GM12878 (cell line): ENCODE results near the gene PPP1R2C. TPM values are rescaled to one million over a fixed set of nuclear protein-coding genes. Genes with fewer than 3 reads are reported as not detected.

Source experiments
- ATAC-seq: fragments of 200-7000 bp; cut with Tn5 transposase; 3 replicates; pipeline ENCODE4 v1.9.1; 2020; ENCODE audit warnings: mild to moderate bottlenecking, moderate library complexity
- BruUV-seq: library from RNA; stranded (reverse); fragments of 400-500 nt; replicated peaks from 2 replicates; lab custom pipeline; 2021; lab: Mats Ljungman, UMichigan
- CTCF ChIA-PET: fragments of 300-600 bp; sonication (Branson Sonifier 250); formaldehyde crosslinking; extraction: SDS; loops from one replicate; lab custom pipeline; 2021; ENCODE audit warnings: inconsistent platforms; lab: Yijun Ruan, JAX
- POLR2A ChIA-PET: fragments of 350-600 bp; formaldehyde crosslinking; extraction: SDS; loops from one replicate; lab custom pipeline; 2021; ENCODE audit warnings: inconsistent platforms; lab: Charles Lee
- RAD21 ChIA-PET: fragments of 300-600 bp; sonication (Branson Sonifier 250); formaldehyde crosslinking; loops from one replicate; lab custom pipeline; 2023; ENCODE audit warnings: antibody characterized with exemption; ENCODE audit not compliant: unreplicated experiment; lab: Charles Lee
- SMC1A ChIA-PET: fragments of 300-600 bp; sonication (Branson Sonifier 250); formaldehyde crosslinking; loops from one replicate; lab custom pipeline; 2023; ENCODE audit not compliant: unreplicated experiment, uncharacterized antibody; lab: Charles Lee
- DNase-seq: peaks from one replicate; pipeline ENCODE4 v3.0.0-alpha.2; 2011; ENCODE audit warnings: low read depth, low spot score
- FAIRE-seq: peaks from 3 replicates; lab custom pipeline; 2011; peaks lifted over from hg19 to GRCh38; lab: Jason Lieb, UNC
- H2AFZ ChIP-seq: 2 replicates; pipeline ENCODE4 v1.6.0; 2011; ENCODE audit warnings: low read depth, low read length, control low read depth; ENCODE audit not compliant: control insufficient read depth
- H3K27ac ChIP-seq: 2 replicates; pipeline ENCODE4 v1.5.1; 2011; ENCODE audit warnings: control low read depth; ENCODE audit not compliant: control insufficient read depth, insufficient read depth
- H3K27me3 ChIP-seq, 2 experiments: replicated peaks in 1 of 2; 2 replicates each; pipeline versions ENCODE4 v1.6.0 to v1.6.1; 2011; ENCODE audit warnings: low read length in 1 of 2; ENCODE audit not compliant: control insufficient read depth in 2 of 2, insufficient read depth in 2 of 2
- H3K36me3 ChIP-seq, 2 experiments: 2 replicates each; pipeline ENCODE4 v1.5.1; 2011; ENCODE audit warnings: low read length in 1 of 2; ENCODE audit not compliant: control insufficient read depth in 2 of 2, insufficient read depth in 2 of 2
- H3K4me1 ChIP-seq: 2 replicates; pipeline ENCODE4 v1.6.1; 2011; ENCODE audit warnings: mild to moderate bottlenecking, low read length, moderate library complexity, mixed read lengths; ENCODE audit not compliant: control insufficient read depth, insufficient read depth
- H3K4me2 ChIP-seq: 2 replicates; pipeline ENCODE4 v1.6.0; 2011; ENCODE audit warnings: control low read depth; ENCODE audit not compliant: control insufficient read depth, insufficient read depth
- H3K4me3 ChIP-seq: fragments of 200-600 bp; sonication (generic); 2 replicates; pipeline ENCODE4 v1.5.1; 2016
- H3K79me2 ChIP-seq: 2 replicates; pipeline ENCODE4 v1.6.0; 2011; ENCODE audit warnings: low read length; ENCODE audit not compliant: control insufficient read depth, insufficient read depth
- H3K9ac ChIP-seq: 2 replicates; pipeline ENCODE4 v1.8.0; 2011; ENCODE audit warnings: low read length, control low read depth, mixed read lengths; ENCODE audit not compliant: control insufficient read depth, insufficient read depth
- H3K9me3 ChIP-seq: replicated peaks from 3 replicates; pipeline ENCODE4 v1.5.1; 2011; ENCODE audit warnings: mild to moderate bottlenecking, low read length; ENCODE audit not compliant: control insufficient read depth, insufficient read depth
- H4K20me1 ChIP-seq: 2 replicates; pipeline ENCODE4 v1.6.0; 2011; ENCODE audit not compliant: control insufficient read depth, insufficient read depth
- ESRRA ChIP-seq: IDR thresholded peaks from 2 replicates; pipeline ENCODE4 v1.6.1; 2012; ENCODE audit warnings: mild to moderate bottlenecking, low read length, improper control_type of control experiment
- KAT2A ChIP-seq: conservative IDR thresholded peaks from 2 replicates; pipeline ENCODE4 v1.6.1; 2011; ENCODE audit warnings: low read depth, low read length; ENCODE audit not compliant: control insufficient read depth
- MEF2A ChIP-seq: IDR thresholded peaks from 2 replicates; pipeline ENCODE4 v1.6.1; 2011; ENCODE audit warnings: low read depth, mild to moderate bottlenecking, low read length, moderate library complexity; ENCODE audit not compliant: insufficient read depth
- MTA2 ChIP-seq: fragments of 450-650 bp; IDR thresholded peaks from 2 replicates; pipeline ENCODE4 v1.6.1; 2016; ENCODE audit warnings: low read depth, mild to moderate bottlenecking, moderate library complexity
- SIX5 ChIP-seq: IDR thresholded peaks from 2 replicates; pipeline ENCODE4 v1.6.1; 2011; ENCODE audit warnings: mild to moderate bottlenecking, low read depth, low read length, moderate library complexity; ENCODE audit not compliant: severe bottlenecking
- SP1 ChIP-seq: IDR thresholded peaks from one replicate; pipeline ENCODE4 v1.6.1; 2011; ENCODE audit warnings: low read depth, low read length
- SPI1 ChIP-seq: IDR thresholded peaks from 2 replicates; pipeline ENCODE4 v1.6.1; 2011; ENCODE audit warnings: low read depth, mild to moderate bottlenecking, low read length, moderate library complexity, borderline replicate concordance; ENCODE audit not compliant: insufficient read depth
- YBX1 ChIP-seq: fragments of 450-650 bp; IDR thresholded peaks from 2 replicates; pipeline ENCODE4 v1.6.1; 2016; ENCODE audit warnings: antibody characterized with exemption
- ZBED1 ChIP-seq: IDR thresholded peaks from 2 replicates; pipeline ENCODE4 v1.6.1; 2016; ENCODE audit warnings: borderline replicate concordance
- ZSCAN29 ChIP-seq: fragments of 450-650 bp; IDR thresholded peaks from 2 replicates; pipeline ENCODE4 v1.6.1; 2017; ENCODE audit warnings: mild to moderate bottlenecking, moderate library complexity
- ZZZ3 ChIP-seq: IDR thresholded peaks from 2 replicates; pipeline ENCODE4 v1.6.1; 2011; ENCODE audit warnings: low read depth; ENCODE audit not compliant: control insufficient read depth, insufficient read length
- WGBS: methylation state at CpG from one replicate; pipeline ENCODE4 v1.1.6; 2016; ENCODE audit warnings: low lambda C conversion rate; ENCODE audit not compliant: insufficient replicate concordance, insufficient coverage; ENCODE audit errors: missing lambda C conversion rate; 5-methylcytosine and 5-hydroxymethylcytosine counted together
- in situ Hi-C: fragments of 300-500 bp; cut with MboI; formaldehyde crosslinking; loops from 9 replicates; pipeline ENCODE4 v1.14.3; 2018; ENCODE audit warnings: mixed read lengths
- intact Hi-C: fragments of 100-400 bp; cut with micrococcal nuclease; formaldehyde crosslinking; loops from one replicate; pipeline ENCODE4 v1.14.2; 2022; ENCODE audit not compliant: unreplicated experiment
- polyA plus RNA-seq, 11 experiments: library from polyadenylated mRNA; depleted of rRNA in 4 of 11; unstranded in 6 of 11; stranded (reverse) in 5 of 11; fragments of >200 nt; fragmentation: Nextera tagmentation in 4 of 11; fragmentation: Illumina TruSeq in 1 of 11; extraction: Ambion mirVana in 4 of 11; extraction: Trizol in 1 of 11; gene quantifications; 1 replicate in 1 of 11; 2 replicates in 10 of 11; pipeline versions ENCODE4 v1.2.1 to v1.2.3, GENCODE V29; 2011 to 2016; ENCODE audit warnings: inconsistent platforms in 2 of 11, missing spikeins in 2 of 11, low read depth in 1 of 11
- total RNA-seq, 4 experiments: library from RNA; depleted of rRNA in 3 of 4; stranded (reverse); fragments of >200 nt in 3 of 4; fragmentation: Illumina TruSeq in 1 of 4; extraction: Trizol in 1 of 4; gene quantifications; 2 replicates each; pipeline versions ENCODE4 v1.2.1 to v1.2.3, GENCODE V29; 2013 to 2021
- TF ChIP-seq, protein P1 (sequence below): fragments of 450-650 bp; IDR thresholded peaks from 2 replicates; pipeline ENCODE4 v1.6.1; 2018; ENCODE audit warnings: mild to moderate bottlenecking, low read depth, moderate library complexity; ENCODE audit not compliant: partially characterized antibody

The PPP1R2C gene
- total and polyA plus RNA-seq, 10 of the 15 experiments (the other 5 are each of a cell fraction or from before 2014, with no cell fraction given), result not detected

DNA sequence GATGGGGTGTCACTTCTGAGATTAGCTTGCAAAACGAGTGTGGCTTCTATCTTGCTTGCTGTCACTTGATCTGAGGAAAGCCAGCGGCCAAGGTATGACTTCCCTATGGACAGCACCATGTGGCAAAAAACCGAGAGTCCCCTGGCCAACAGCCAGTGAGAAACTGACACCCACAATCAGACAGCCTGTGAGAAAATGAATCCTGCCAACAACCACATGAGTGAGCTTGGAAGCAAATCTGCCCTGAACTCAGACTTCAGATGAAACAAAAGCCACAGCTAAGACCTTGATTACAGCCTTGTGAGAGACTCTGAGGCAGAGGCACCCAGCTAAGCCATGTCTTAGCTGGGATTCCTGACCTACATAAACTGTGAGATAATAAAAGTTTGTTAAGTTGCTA, 45.5 kb downstream of the PPP1R2C start:
- intact Hi-C loops (no loop called here), in situ Hi-C loops (no loop called here)
- FAIRE-seq, result no peak
- no peaks in the 10 kb centered on the region for H3K9me3 ChIP-seq
- POLR2A ChIA-PET, result no interaction called here
- no peak overlapping the region for H3K27ac ChIP-seq
- ATAC-seq, result no peak; the same call in 2 of the 3 replicates
- TF ChIP-seq ZZZ3 (no peak), ZSCAN29 (no peak), KAT2A (no peak), ZBED1 (no peak), SPI1 (no peak), YBX1 (no peak), SIX5 (no peak), MEF2A (no peak), SP1 (no peak), MTA2 (no peak), ESRRA (no peak)
- TF ChIP-seq, protein P1, sequence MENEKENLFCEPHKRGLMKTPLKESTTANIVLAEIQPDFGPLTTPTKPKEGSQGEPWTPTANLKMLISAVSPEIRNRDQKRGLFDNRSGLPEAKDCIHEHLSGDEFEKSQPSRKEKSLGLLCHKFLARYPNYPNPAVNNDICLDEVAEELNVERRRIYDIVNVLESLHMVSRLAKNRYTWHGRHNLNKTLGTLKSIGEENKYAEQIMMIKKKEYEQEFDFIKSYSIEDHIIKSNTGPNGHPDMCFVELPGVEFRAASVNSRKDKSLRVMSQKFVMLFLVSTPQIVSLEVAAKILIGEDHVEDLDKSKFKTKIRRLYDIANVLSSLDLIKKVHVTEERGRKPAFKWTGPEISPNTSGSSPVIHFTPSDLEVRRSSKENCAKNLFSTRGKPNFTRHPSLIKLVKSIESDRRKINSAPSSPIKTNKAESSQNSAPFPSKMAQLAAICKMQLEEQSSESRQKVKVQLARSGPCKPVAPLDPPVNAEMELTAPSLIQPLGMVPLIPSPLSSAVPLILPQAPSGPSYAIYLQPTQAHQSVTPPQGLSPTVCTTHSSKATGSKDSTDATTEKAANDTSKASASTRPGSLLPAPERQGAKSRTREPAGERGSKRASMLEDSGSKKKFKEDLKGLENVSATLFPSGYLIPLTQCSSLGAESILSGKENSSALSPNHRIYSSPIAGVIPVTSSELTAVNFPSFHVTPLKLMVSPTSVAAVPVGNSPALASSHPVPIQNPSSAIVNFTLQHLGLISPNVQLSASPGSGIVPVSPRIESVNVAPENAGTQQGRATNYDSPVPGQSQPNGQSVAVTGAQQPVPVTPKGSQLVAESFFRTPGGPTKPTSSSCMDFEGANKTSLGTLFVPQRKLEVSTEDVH, result no peak
- H3K4me2 ChIP-seq, result no peak overlapping the region
- SMC1A ChIA-PET, result no interaction called here
- BruUV-seq, result no TSS peak
- H3K36me3 ChIP-seq, result no peaks in the 10 kb centered on the region
- no peak overlapping the region for H3K9ac ChIP-seq
- H3K4me3 ChIP-seq, result no peak overlapping the region
- 0% methylated on average over 3 of the region's 3 CpGs for WGBS
- no peak for DNase-seq
- no peak overlapping the region for H2AFZ ChIP-seq
- CTCF ChIA-PET, result interaction anchor here (0.6 to 0.8 kb wide), 3 partner anchors 9 to 651 kb away, joined by 3 read pairs; no protein-coding TSS in a partner anchor
- no peaks in the 10 kb centered on the region for H4K20me1 ChIP-seq
- RAD21 ChIA-PET, result no interaction called here
- no peaks in the 10 kb centered on the region for H3K4me1 ChIP-seq
- no peaks in the 10 kb centered on the region; a peak in 1 of 4 replicates for H3K27me3 ChIP-seq
- no peaks in the 10 kb centered on the region for H3K79me2 ChIP-seq
